ENCODE results near the gene GPR151.
"Not testable (repeated sequence)": the region's sequence is repeated elsewhere in the genome, so short reads cannot be mapped to it uniquely, and the experiment has no call there.

Gene GPR151

GRCh38 chr5:146516151-146516475 is at the start of gene GPR151:
Gene GPR151 (minus strand): TSS chr5:146516190. CDS start chr5:146516113, 77 bp downstream.
- no peak for DNase-seq (ENCODE audit: low read depth)

GRCh38 chr5:146564007-146564762 is 48.2 kb upstream of the GPR151 start:
- no peak for DNase-seq (ENCODE audit: low read depth)

GRCh38 chr5:146562461-146562860 is 46.5 kb upstream of the GPR151 start:
- no peak for DNase-seq (ENCODE audit: low read depth)

- no peak for DNase-seq (ENCODE audit: low read depth)
Measured at GRCh38 chr5:146561711-146562110, 45.7 kb upstream of the GPR151 start.

- DNase-seq (ENCODE audit: low read depth) = no peak
Measured at GRCh38 chr5:146560205-146560812, 44.3 kb upstream of the GPR151 start.

GRCh38 chr5:146556884-146557283 is 40.9 kb upstream of the GPR151 start:
- DNase-seq (ENCODE audit: low read depth) = not testable (repeated sequence)

GRCh38 chr5:146553446-146553845 is 37.5 kb upstream of the GPR151 start:
- DNase-seq (ENCODE audit: low read depth) = no peak

- DNase-seq (ENCODE audit: low read depth) = no peak
Measured at GRCh38 chr5:146549615-146550014, 33.6 kb upstream of the GPR151 start.

- DNase-seq (ENCODE audit: low read depth) = no peak
Measured at GRCh38 chr5:146548781-146549449, 32.9 kb upstream of the GPR151 start.

- no peak for DNase-seq (ENCODE audit: low read depth)
Measured at GRCh38 chr5:146544232-146544631, 28.2 kb upstream of the GPR151 start.

GRCh38 chr5:146541958-146542849 is 26.2 kb upstream of the GPR151 start:
- DNase-seq (ENCODE audit: low read depth) = peak; percentile 66

- DNase-seq (ENCODE audit: low read depth) = no peak
Measured at GRCh38 chr5:146540414-146540813, 24.4 kb upstream of the GPR151 start.

- DNase-seq (ENCODE audit: low read depth) = no peak
Measured at GRCh38 chr5:146539973-146540372, 24.0 kb upstream of the GPR151 start.

GRCh38 chr5:146538432-146538831 is 22.4 kb upstream of the GPR151 start:
- no peak for DNase-seq (ENCODE audit: low read depth)

- no peak for DNase-seq (ENCODE audit: low read depth)
Measured at GRCh38 chr5:146533882-146534281, 17.9 kb upstream of the GPR151 start.

GRCh38 chr5:146533260-146533857 is 17.4 kb upstream of the GPR151 start:
- peak; percentile 71 for DNase-seq (ENCODE audit: low read depth)

GRCh38 chr5:146529984-146530383 is 14.0 kb upstream of the GPR151 start:
- no peak for DNase-seq (ENCODE audit: low read depth)

GRCh38 chr5:146528236-146528635 is 12.2 kb upstream of the GPR151 start:
- peak; percentile 29 for DNase-seq (ENCODE audit: low read depth)

- DNase-seq (ENCODE audit: low read depth) = no peak
Measured at GRCh38 chr5:146527785-146528184, 11.8 kb upstream of the GPR151 start.

- DNase-seq (ENCODE audit: low read depth) = no peak
Measured at GRCh38 chr5:146523698-146524097, 7.7 kb upstream of the GPR151 start.

GRCh38 chr5:146521403-146522106 is 5.6 kb upstream of the GPR151 start:
- peak; percentile 25 for DNase-seq (ENCODE audit: low read depth)

Data from ELR (cell line).